ENCODE results near the gene CFAP119.

DNA sequence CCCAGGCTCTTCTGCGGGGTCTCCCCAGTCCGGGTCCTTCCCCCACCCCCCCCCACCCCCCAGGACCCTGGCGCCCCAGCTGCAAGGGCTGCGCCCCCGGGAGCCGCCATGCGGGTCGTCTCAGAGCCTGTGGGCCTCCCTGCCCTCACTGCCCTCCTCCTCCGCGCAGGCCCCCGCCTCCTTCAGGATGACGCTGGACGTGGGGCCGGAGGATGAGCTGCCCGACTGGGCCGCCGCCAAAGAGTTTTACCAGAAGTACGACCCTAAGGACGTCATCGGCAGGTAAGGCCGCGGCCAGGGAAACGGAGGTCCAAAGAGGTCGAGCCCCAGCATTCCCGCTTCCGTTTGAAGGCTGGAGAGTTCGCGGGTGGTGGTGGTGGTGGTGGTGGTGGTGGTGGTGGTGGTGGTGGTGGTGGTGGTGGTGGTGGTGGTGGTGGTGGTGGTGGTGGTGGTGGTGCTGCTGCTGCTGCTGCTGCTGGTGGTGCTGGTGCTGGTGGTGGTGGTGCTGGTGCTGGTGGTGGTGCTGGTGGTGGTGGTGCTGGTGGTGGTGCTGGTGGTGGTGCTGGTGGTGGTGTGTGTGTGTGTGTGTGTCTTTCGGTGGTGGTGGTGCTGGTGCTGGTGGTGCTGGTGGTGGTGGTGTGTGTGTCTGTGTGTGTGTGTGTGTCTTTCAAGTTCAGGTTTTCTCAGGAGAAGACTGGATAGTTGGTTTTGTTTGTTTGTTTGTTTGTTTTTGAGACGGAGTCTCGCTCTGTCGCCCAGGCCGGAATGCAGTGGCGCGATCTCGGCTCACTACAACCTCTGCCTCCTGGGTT is 13.0 kb downstream of the CFAP119 start:
- TF ChIP-seq GATA2 (IDR thresholded peaks at IDR 0.05; ENCODE audit: low read depth, low read length) (no peak), GATA3 (IDR thresholded peaks at IDR 0.05; ENCODE audit: low read depth, low read length) (no peak)
